Stimulated activated CD4-positive, alpha-beta T cell treated with anti-CD3 and anti-CD28 coated beads, Interleukin-2, amount 100 ng/mL, for 48 hours (primary cell): Measurements from ENCODE around the gene FKTN.

Experiments
- DNase-seq, 2 donors: peaks; one replicate each; pipeline ENCODE4 v3.0.0-alpha.2; 2020

Gene FKTN

GRCh38 chr9:105633411-105633810 is 75.5 kb downstream of the FKTN start:
- DNase-seq = no peak

DNA sequence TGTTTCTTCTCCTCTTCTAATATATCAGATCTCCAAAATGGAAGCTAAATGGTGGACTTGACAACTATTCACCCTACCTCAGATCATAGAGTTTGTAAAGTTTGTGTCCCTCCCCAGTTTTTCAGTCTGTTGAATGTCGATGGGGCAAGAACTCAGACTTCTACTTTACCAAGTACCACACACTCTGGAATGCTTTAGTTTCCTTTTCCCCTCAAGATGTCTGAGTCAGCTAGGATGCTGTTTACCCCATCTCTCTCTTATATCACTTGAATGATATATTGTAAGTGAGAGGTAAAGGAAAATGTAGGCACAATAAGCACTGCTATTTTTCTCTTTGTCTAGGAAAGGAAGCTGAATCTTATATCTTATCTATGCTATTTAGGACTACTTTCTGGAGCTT is 78.4 kb downstream of the FKTN start:
- DNase-seq = no peak

- no peak for DNase-seq
Measured at GRCh38 chr9:105637787-105638395, 80.0 kb downstream of the FKTN start.

DNA sequence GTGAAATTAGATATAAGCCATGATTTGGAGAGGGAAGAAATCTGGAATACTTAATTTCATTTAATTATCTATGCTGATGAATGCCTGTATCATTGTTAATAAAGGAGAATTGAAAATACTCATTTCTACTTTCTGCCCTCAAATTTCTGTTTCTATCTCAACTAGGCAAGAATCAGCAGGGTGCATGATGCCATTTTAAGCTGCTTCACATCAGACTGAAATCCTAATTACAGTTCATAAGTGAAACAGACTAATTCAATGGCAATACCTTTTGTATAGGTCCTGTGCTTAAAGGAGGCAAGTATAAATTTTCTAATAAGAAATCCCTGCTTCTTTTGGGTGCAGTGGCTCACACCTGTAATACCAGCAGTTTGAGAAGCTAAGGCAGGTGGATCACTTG is 82.0 kb downstream of the FKTN start:
- DNase-seq = no peak

DNA sequence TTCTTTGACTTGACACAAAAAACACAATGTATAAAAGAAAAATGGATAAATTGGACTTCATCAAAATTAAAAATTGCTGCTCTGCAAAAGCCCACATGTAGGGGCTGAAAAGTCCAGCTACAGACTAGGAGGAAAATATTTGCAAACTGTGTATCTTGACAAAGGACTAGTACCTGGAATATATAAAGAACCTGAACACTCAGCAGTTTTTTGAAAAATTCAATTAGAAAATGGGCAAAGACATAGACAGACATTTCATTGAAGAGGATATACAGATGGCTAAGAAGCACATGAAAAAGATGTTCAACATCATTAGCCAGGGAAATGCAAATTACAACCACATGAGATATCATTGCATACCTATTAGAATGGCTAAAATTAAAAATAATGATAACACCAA is 85.9 kb downstream of the FKTN start:
- no peak for DNase-seq

DNA sequence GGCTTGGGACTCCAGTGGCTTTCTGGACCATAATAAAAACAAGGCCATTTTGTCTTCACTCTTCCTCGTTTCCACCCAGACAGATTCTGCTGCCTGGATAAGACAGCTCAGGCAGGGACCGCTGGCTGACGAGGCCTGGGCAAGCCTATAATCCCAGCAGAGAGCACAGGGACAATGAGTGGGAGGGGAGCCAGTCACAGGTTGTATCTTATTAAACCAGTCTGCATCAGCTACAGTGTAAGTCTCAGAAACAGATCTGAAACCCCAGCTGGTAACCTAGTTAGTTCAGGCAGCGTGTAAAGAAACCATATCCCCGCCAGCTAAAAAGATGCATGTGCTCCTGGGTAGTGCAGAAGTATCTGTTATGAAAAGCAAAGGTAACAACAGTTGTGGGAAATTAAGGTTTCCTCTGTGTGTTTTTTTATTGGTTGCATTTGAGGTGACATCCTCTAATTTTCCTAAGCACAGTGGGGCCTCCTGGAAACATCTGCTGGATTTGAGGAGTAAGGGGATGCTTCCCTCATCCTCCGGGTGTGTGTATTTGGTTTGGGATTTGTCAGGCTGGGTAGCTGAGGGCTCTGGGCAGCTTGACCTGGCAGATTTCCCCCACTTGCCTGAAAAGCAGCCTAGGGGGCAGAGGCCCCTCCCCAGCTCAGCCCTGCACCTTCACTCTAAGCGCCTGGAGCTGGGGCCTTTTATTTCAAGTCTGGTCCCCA is 89.1 kb downstream of the FKTN start:
- no peak for DNase-seq

DNA sequence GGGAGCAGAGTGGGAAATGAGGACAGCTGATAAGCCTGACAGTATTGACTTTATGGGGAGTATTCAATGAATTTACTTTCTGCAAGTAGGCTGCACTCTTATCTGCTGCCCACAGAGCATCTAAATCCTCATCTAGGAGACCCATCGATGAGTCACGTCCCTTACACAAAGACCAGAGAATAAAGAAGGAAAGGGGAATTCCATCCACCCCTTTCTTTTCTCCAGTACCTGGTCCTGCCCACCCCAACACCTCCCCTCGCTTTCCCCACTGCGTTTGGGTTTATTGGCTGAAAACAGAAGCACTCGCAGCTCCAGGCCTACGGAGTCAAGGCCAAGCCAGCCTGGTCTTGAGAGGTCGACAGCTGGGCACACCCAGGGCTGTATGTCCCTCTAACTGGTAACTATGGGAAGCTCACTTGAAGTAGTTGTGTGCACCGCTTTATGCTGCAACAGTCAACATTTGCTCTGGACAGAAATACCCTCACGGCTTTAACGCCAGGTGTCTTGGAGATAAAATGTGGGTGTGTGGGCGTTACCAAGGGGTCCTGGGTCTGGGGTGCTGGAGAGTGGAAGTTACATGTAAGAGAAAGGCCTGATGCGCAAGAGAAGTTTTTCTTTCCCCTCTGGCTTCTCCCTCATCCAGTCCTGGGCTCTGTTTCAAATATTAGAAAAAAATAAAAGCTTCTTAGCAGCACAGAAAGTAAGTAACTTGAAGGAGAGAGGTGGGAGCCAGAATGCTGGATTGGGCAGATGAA is 89.8 kb downstream of the FKTN start:
- DNase-seq = no peak

DNA sequence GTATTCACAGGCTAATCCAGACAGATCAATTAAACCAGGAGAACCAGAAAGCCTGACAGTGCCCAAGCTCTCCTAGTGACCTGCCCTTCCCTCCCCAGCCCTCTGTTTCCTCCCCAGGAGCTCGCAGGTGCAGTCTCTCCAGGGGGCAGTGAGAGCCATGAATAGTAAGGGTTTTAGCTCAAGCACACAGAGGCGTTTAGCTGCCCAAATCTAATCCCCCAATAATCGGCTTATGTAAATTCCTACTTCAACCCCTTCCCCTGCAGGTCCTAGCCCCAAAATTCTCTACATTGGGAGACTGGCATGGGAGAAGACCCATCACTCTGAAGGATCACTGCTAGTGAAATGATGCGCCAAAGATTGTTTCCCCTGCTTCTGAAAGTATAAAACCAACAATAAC is 93.9 kb downstream of the FKTN start:
- DNase-seq = no peak

- peak in 1 of 2 donors; percentile 7 for DNase-seq
Measured at GRCh38 chr9:105656131-105656921, 98.4 kb downstream of the FKTN start.

DNA sequence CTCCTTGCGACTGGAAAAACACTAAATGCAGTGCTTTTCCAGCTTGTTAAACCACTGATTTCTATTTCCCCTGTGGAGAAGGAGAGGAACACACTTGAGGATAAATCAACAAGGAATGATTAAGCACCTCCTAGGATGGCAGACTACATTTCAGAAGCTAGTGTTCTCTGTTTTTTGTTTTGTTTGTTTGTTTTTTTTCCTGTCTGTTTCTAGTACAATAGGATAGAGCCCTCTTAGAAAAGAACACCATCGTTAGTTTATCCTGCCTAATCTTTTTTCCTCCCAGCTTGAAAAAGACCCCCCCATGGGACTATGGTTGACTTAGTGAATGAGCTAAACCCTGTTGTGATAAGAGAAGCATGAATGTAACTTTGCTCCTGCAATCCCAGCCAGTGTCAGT is 100.4 kb downstream of the FKTN start:
- no peak for DNase-seq

DNA sequence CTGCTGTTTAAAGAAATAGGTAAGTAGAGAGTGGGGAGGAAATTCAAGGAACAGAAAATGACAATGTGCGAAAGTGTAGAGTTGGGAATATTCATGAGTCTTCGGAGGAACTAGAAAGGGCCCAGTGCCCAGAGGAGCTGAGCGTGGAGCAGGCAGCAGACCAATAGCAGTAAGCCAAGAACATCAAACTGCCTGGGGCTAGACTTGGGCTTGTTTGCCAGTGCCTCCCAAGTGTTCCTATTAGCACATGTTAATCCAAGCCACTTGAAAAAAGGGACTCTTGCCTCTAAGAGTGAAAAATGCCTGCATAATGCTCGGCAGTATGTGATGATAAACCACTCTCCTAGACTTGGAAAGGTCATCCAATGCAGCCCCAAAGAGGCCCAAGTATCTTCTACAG is 103.1 kb downstream of the FKTN start:
- no peak for DNase-seq

DNA sequence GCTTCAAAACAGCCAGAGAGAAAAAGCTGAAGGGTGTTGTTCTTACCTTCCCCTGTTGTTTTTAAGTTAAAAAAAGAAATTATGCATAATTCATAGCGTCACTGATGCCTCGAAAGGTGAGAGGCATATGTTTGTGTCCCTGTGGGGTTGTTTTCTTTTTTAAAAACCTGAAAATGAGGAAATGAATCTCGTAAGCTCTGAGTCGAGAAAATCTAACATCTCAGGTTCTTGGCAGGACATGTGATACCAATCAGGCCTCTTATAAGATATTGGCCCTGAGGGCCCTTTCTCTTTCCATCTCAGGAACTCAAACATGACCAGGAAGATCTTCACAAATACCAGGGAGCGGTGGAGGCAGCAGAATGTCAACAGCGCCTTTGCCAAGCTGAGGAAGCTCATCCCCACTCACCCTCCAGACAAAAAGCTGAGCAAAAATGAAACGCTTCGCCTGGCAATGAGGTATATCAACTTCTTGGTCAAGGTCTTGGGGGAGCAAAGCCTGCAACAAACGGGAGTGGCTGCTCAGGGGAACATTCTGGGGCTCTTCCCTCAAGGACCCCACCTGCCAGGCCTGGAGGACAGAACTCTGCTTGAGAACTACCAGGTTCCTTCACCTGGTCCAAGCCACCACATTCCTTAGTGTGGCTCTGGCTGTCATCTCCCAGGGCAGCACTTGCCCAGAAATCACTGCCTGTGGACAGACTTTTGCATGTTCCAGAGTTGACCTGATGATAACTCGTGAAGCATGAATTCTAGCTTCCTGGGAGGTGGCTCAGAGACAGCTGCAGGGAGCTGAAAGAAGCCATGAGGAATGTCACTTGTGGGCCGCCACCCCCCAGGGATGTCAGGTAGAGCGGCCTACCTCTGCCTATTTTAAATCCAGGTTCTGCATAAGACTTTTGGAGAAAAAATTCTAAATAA is 104.5 kb downstream of the FKTN start, which contains the start of gene TAL2:
Gene TAL2, plus strand, starts transcription at position 274 of the 921 bp plus-strand sequence. Its CDS starts 40 bp downstream, at position 314.
- DNase-seq = no peak

GRCh38 chr9:105663914-105664313 is 106.0 kb downstream of the FKTN start:
- DNase-seq = no peak

DNA sequence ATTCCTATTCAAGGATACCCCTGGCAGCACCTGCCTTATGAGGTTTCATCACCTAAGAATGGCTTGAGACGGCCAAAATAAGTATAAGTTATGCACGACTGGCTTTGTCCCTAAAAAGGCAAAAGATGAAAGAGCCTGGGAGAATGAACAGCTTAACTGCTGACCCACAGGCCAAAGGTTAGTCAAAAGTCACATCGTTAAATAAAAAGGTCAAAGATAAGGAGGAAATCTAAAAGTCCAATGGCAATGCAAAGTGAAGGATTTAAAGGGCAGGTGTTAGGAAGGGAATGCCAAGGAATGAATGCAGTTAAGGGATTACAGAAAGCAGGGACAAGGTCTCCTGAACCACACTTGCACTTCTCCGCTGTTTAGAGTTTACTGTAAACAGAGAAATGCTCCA is 109.9 kb downstream of the FKTN start:
- no peak for DNase-seq

- no peak for DNase-seq
Measured at GRCh38 chr9:105670315-105670714, 112.4 kb downstream of the FKTN start.

DNA sequence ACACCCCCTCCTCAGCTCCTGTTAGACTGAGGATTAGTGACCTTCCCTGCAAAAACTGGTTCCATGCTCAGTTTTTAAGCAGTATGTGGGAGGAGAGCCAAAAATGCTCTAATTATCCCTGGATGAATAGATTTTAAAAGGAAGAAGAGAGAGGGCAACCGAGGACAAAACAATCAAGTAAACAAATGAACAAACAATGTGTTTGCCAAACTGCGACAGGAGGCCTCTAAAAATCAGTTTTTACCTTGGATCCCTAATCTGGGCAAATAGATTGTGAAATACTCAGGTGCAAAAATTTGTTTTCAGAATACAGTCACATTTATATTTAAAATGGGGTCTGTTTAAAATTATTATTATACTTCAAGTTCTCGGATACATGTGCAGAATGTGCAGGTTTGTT is 112.8 kb downstream of the FKTN start:
- DNase-seq = no peak

DNA sequence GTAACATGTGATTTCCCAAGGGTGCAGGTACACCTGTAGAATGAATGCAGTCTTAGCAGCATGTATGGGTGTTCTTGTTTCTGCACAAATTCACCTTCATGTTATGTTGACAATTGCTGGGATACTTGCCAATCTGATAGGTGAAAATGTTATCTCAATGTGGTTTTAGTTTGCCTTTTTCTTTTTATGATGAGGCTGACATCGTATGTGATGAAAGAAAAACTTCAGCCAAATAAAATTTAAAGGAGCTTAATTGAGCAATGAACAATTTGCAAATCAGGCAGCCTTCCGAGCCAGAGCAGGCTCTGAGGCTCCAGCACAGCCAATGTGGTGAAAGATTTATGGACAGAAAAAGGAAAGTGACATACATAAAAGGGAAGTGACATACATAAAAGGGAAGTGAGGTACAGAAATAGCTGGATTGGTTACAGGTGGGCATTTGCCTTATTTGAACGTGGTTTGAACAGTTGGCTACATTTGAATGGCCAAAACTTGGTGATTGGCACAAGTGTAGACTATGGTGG is 114.8 kb downstream of the FKTN start:
- no peak for DNase-seq

DNA sequence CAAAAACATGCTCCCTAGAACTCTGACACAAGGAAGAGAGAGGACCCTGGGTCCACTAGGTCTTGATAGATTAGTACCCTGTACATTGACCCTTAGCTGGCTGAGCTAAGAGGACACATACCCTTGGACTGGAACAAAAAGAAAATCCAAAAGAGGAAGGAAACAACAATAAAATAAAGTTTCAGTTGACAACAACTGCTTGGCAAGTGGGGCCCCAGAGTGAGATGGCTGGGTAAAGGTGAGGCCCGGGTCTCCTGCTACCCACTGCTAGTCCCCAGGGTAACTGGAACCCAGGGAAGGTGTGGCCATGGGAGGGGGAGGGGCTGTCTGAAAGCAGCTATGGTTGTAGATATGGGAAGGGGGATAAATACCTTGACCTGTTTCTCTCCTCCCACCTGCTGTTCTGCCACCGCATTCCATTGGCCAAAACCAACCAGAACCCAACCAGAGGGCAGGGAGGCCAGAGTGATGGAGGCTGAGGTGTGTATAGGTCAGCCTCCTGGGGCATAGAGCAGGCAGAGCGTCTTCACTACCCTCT is 116.0 kb downstream of the FKTN start:
- no peak for DNase-seq

DNA sequence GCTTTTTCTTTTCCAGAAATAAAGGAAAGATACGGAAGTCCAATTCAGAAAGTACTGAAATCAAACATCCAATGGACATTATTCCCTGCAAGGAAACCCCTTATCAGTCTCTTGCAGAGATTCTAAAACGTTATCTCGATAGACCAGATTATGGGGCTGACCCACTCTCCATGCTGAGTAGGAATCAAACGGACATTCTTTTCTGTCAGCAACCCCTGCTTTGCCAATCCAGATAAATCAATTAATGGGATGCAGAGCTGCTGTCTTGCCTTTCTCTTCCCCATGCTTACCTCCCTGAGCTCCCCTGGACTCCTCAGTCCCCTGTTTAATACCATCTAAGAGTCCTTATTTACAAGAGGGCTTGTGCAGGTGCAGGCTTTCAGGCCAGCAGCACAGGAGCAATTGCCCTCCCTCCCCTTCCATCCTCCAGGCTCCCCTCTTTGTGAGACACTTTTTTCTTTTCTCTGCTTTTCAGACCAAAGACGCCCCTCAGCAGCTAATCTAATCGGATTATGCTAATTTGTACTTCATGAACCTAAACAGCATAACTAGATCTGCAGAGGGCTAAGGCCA is 118.5 kb downstream of the FKTN start:
- no peak for DNase-seq

- no peak for DNase-seq
Measured at GRCh38 chr9:105678163-105678562, 120.2 kb downstream of the FKTN start.

- DNase-seq = no peak
Measured at GRCh38 chr9:105678781-105679180, 120.8 kb downstream of the FKTN start.
